NT2/D1 (cell line): ENCODE results near the gene ZNFX1.
"Not testable (repeated sequence)": the region's sequence is repeated elsewhere in the genome, so short reads cannot be mapped to it uniquely, and the experiment has no call there.

ENCODE experiments used
- DNase-seq: peaks from one replicate; pipeline ENCODE4 v3.0.0-alpha.2; 2011; ENCODE audit warnings: low read depth, low spot score
- H3K27me3 ChIP-seq: 2 replicates; pipeline ENCODE4 v1.6.0; 2011; ENCODE audit warnings: mild to moderate bottlenecking; ENCODE audit not compliant: insufficient read length, insufficient read depth
- H3K36me3 ChIP-seq: 2 replicates; pipeline ENCODE4 v1.6.1; 2011; ENCODE audit warnings: mild to moderate bottlenecking, low read length, mixed read lengths; ENCODE audit not compliant: insufficient read depth, insufficient read length
- H3K4me1 ChIP-seq: 2 replicates; pipeline ENCODE4 v1.5.1; 2011; ENCODE audit not compliant: insufficient read depth, insufficient read length
- H3K4me3 ChIP-seq: 2 replicates; pipeline ENCODE4 v1.5.1; 2011; ENCODE audit warnings: low read depth; ENCODE audit not compliant: insufficient read length
- H3K9ac ChIP-seq: 2 replicates; pipeline ENCODE4 v1.6.0; 2011; ENCODE audit warnings: low read depth; ENCODE audit not compliant: insufficient read length
- H3K9me3 ChIP-seq: 2 replicates; pipeline ENCODE4 v1.5.1; 2011; ENCODE audit warnings: mild to moderate bottlenecking, low read length; ENCODE audit not compliant: insufficient read depth
- SUZ12 ChIP-seq: IDR thresholded peaks from 2 replicates; pipeline ENCODE4 v1.6.1; 2011; ENCODE audit not compliant: insufficient read length, insufficient read depth; ENCODE audit errors: extremely low read depth
- YY1 ChIP-seq: IDR thresholded peaks from 2 replicates; pipeline ENCODE4 v1.6.1; 2011; ENCODE audit not compliant: insufficient read length, insufficient read depth
- ZNF274 ChIP-seq: IDR thresholded peaks from 2 replicates; pipeline ENCODE4 v1.6.1; 2011; ENCODE audit warnings: mild to moderate bottlenecking, low read depth, low read length

The ZNFX1 gene

DNA sequence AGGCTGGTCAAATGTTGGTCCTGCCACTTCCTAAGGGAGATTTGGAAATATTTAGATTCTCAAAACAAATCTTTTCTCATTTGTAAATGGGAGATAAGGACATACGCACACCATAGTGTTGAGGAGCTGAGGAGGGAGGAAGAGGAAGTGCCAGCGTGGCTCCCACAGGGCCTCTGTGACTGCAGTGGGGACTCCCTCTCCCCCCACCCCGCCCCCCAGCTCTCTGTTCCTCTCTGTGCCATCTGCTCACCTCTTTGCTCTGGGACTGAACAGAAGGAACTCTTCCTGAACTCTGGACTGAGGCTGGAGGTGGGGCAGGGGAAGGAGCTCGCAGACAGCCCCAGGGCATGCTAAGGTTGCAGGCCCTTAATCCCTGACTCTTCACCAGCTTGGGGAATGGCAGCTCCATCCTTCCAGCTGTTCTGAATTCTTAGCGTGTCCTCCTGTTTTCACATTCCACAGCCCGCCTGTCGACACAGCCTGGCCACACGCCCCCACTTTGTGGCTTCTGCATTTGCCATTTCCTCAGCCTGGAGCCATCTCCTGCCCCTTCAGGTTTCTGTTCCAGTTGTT lies 47.2 kb downstream of the ZNFX1 start:
- no peak overlapping the region for H3K9ac ChIP-seq
- DNase-seq, result peak; percentile 55
- peaks cover 83% of the 10 kb centered on the region for H3K36me3 ChIP-seq
- TF ChIP-seq SUZ12, result no peak
- TF ChIP-seq YY1, result no peak
- no peak for TF ChIP-seq ZNF274
- H3K9me3 ChIP-seq, result no peaks in the 10 kb centered on the region
- no peaks in the 10 kb centered on the region for H3K27me3 ChIP-seq
- H3K4me1 ChIP-seq, result peaks cover 13% of the 10 kb centered on the region
- H3K4me3 ChIP-seq, result no peak overlapping the region

GRCh38 chr20:49230021-49230420 lies 47.8 kb downstream of the ZNFX1 start:
- peaks cover 83% of the 10 kb centered on the region for H3K36me3 ChIP-seq
- TF ChIP-seq ZNF274 (no peak), YY1 (no peak), SUZ12 (no peak)
- H3K4me1 ChIP-seq, result peaks cover 13% of the 10 kb centered on the region
- no peak for DNase-seq
- no peak overlapping the region for H3K4me3 ChIP-seq
- no peaks in the 10 kb centered on the region for H3K9me3 ChIP-seq
- H3K27me3 ChIP-seq, result no peaks in the 10 kb centered on the region
- peak overlapping the region; percentile 51 for H3K9ac ChIP-seq

DNA sequence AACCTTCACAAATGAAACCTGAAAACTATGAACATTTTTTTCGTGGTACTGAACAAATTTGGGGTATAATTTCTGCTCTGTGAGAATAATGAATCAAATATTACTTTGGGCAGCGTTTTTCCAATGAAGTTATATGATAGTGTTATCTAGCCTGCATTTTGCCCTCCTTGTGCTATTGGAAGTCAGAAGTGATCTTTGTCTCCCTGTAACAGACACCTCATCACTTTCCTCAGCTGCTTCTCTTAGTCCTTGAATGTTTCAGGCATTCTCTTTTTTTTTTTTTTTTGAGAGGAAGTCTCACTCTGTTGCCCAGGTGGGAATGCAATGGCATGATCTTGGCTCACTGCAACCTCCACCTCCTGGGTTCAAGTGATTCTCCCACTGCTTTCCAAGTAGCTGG lies 48.5 kb downstream of the ZNFX1 start:
- no peaks in the 10 kb centered on the region for H3K9me3 ChIP-seq
- H3K4me3 ChIP-seq, result no peak overlapping the region
- H3K36me3 ChIP-seq, result peaks cover 83% of the 10 kb centered on the region
- DNase-seq, result no peak
- TF ChIP-seq SUZ12 (no peak), ZNF274 (no peak), YY1 (no peak)
- H3K9ac ChIP-seq, result no peak overlapping the region
- H3K27me3 ChIP-seq, result no peaks in the 10 kb centered on the region
- H3K4me1 ChIP-seq, result peaks cover 13% of the 10 kb centered on the region

DNA sequence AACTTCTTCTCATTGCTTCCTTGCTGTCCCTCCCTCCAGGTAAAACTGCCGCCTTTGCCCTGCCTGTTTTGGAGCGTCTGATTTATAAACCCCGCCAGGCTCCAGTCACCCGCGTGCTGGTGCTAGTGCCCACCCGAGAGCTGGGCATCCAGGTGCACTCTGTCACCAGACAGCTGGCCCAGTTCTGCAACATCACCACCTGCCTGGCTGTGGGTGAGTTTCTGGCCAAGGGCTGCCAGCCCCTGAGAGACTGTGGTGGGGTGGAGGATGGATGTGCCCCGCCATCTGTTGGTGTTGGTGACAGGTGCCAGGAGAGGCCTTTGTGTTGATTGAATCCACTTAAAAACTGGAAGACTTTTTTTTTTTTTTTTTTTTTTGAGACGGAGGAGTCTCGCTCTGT lies 49.2 kb downstream of the ZNFX1 start:
- no peaks in the 10 kb centered on the region for H3K27me3 ChIP-seq
- H3K4me1 ChIP-seq, result peaks cover 13% of the 10 kb centered on the region
- H3K4me3 ChIP-seq, result no peak overlapping the region
- H3K9ac ChIP-seq, result no peak overlapping the region
- no peak for TF ChIP-seq ZNF274
- TF ChIP-seq YY1, result no peak
- no peak for TF ChIP-seq SUZ12
- DNase-seq, result no peak
- no peaks in the 10 kb centered on the region for H3K9me3 ChIP-seq
- peaks cover 83% of the 10 kb centered on the region for H3K36me3 ChIP-seq

GRCh38 chr20:49225896-49226295 lies 52.0 kb downstream of the ZNFX1 start:
- Histone ChIP-seq H3K9me3 (no peaks in the 10 kb centered on the region), H3K4me3 (no peak overlapping the region), H3K36me3 (peaks cover 87% of the 10 kb centered on the region), H3K27me3 (no peaks in the 10 kb centered on the region), H3K9ac (no peak overlapping the region), H3K4me1 (peaks cover 11% of the 10 kb centered on the region)
- no peak for DNase-seq
- TF ChIP-seq SUZ12 (no peak), YY1 (no peak), ZNF274 (no peak)

DNA sequence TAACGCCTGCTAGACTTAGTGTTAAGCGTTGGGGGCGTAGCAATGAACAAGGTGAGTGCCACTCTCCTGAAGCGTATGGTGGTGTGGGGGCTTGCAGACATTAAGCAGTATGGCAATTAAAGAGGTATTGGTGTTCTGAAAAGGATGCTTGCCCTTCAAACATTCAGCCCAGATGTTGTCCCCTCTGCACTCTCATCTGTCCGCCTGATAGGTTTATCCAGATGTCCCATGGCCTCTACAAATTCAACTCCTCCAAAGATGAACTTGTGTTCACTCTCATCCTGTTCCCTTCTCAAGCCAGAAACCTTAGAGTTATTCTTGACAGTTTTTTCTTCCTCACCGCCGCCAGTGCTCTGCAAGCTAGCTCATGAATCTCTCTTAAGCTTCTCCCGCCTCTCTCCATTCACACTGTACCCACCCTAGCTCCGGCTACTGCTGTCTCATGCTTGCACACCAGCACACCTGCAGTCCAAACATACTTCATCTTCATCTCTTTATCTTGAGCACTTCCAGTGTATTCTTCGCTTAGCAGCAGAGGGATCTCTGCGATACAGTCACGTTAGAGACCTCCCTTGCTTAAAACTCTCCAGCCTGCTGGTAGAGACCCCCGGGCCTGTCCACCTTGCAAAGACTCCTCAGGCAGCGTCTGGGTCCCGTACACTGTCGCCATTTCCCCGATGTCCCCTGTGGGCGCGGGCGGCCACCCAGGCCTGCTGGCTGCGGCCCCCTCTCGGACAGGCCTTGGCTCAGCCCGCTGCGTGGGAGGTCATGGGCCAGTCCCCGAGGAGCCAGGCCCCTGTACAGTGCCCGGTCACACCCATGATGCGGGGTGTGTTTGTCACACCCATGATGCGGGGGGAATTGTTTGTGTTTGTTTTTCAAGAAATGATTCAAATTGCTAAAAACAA lies 57.7 kb downstream of the ZNFX1 start:
- H3K36me3 ChIP-seq, result peaks cover 49% of the 10 kb centered on the region
- DNase-seq, result no peak

GRCh38 chr20:49219091-49219923 lies 58.5 kb downstream of the ZNFX1 start, which contains the start of gene DDX27:
Gene DDX27, plus strand, starts transcription at chr20:49219416. Its CDS starts 33 bp downstream, at chr20:49219449.
- Histone ChIP-seq H3K9me3 (no peaks in the 10 kb centered on the region), H3K4me1 (peaks cover 3% of the 10 kb centered on the region), H3K36me3 (peaks cover 41% of the 10 kb centered on the region), H3K9ac (peak within 1 kb of the TSS; percentile 98), H3K27me3 (no peaks in the 10 kb centered on the region), H3K4me3 (peak within 1 kb of the TSS; percentile 98)
- TF ChIP-seq YY1, result no peak
- TF ChIP-seq ZNF274, result no peak
- no peak for TF ChIP-seq SUZ12
- peak; percentile 99 for DNase-seq

More for the DNA sequence above, 57.7 kb downstream of the ZNFX1 start:
- Histone ChIP-seq H3K4me1 (peaks cover 3% of the 10 kb centered on the region), H3K9ac (peak overlapping the region; percentile 98), H3K9me3 (no peaks in the 10 kb centered on the region), H3K4me3 (peak overlapping the region; percentile 98), H3K27me3 (no peaks in the 10 kb centered on the region)
- TF ChIP-seq YY1 (no peak), ZNF274 (no peak), SUZ12 (no peak)

GRCh38 chr20:49218739-49219090 lies 59.1 kb downstream of the ZNFX1 start:
- Histone ChIP-seq H3K36me3 (peaks cover 35% of the 10 kb centered on the region), H3K9ac (peak overlapping the region; percentile 98)
- H3K9me3 ChIP-seq, H3K4me1 ChIP-seq, DNase-seq, H3K27me3 ChIP-seq, H3K4me3 ChIP-seq: not testable (repeated sequence)
